SKM-1 treated with dmso at 0.1 percent for 144 hours (cell line): ENCODE measurements around the gene LRRC47.

Experiments
- DNase-seq: peaks from one replicate; lab custom pipeline; 2025; ENCODE audit not compliant: unreplicated experiment; lab: John Stamatoyannopoulos, UW

LRRC47 gene

GRCh38 chr1:3772715-3773571 is 23.4 kb downstream of the LRRC47 start, which contains the start of gene SMIM1:
SMIM1 (plus strand) TSS chr1:3772749; CDS start chr1:3775374, 2,625 bp downstream.
- no peak for DNase-seq

GRCh38 chr1:3772027-3772714 is 24.1 kb downstream of the LRRC47 start:
- peak; percentile 60 for DNase-seq

GRCh38 chr1:3771108-3772026 is 24.9 kb downstream of the LRRC47 start:
- DNase-seq = no peak

- DNase-seq = no peak
Measured at GRCh38 chr1:3770047-3770765, 26.1 kb downstream of the LRRC47 start.

GRCh38 chr1:3768811-3769390 is 27.4 kb downstream of the LRRC47 start:
- no peak for DNase-seq

- no peak for DNase-seq
Measured at GRCh38 chr1:3767328-3767925, 28.9 kb downstream of the LRRC47 start.

- DNase-seq = no peak
Measured at GRCh38 chr1:3763351-3764125, 32.8 kb downstream of the LRRC47 start.

GRCh38 chr1:3762873-3763228 is 33.4 kb downstream of the LRRC47 start:
- no peak for DNase-seq

GRCh38 chr1:3762151-3762872 is 34.0 kb downstream of the LRRC47 start:
- DNase-seq = no peak

GRCh38 chr1:3761296-3762010 is 34.8 kb downstream of the LRRC47 start:
- DNase-seq = no peak

GRCh38 chr1:3759796-3760195 is 36.5 kb downstream of the LRRC47 start:
- no peak for DNase-seq

- no peak for DNase-seq
Measured at GRCh38 chr1:3759164-3759563, 37.1 kb downstream of the LRRC47 start.

- DNase-seq = no peak
Measured at GRCh38 chr1:3756394-3756793, 39.9 kb downstream of the LRRC47 start.

GRCh38 chr1:3753656-3754454 is 42.4 kb downstream of the LRRC47 start:
- no peak for DNase-seq

GRCh38 chr1:3752400-3752945 is 43.8 kb downstream of the LRRC47 start, which contains the start of gene CCDC27:
CCDC27 (plus strand) TSS chr1:3752450; CDS start chr1:3752482, 32 bp downstream.
- DNase-seq = no peak

- no peak for DNase-seq
Measured at GRCh38 chr1:3750741-3751140, 45.6 kb downstream of the LRRC47 start.

- DNase-seq = no peak
Measured at GRCh38 chr1:3749512-3749911, 46.8 kb downstream of the LRRC47 start.
